ENCODE data around the gene ADAMTS13. TPM values are rescaled to one million over a fixed set of nuclear protein-coding genes. Genes with fewer than 3 reads are reported as not detected.

The ADAMTS13 gene
- polyA plus RNA-seq, 1 donor from 2014 or later = 13.5 TPM

DNA sequence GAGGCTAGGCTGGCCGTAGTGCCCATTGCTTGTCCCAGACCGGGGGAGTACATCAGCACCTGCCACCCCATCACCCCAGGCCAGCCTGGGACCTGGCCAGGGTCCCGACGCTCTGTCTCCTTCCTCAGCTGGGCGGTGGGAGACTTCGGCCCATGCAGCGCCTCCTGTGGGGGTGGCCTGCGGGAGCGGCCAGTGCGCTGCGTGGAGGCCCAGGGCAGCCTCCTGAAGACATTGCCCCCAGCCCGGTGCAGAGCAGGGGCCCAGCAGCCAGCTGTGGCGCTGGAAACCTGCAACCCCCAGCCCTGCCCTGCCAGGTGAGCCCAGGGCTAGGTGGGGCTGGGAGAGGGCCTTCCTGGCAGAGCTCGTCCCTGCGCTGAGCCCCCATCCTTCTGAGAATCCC lies 21.1 kb downstream of the ADAMTS13 start:
- Histone ChIP-seq H3K9ac (ENCODE audit: low read length) (no peak overlapping the region), H3K4me2 (ENCODE audit: low read length) (no peak overlapping the region), H3K36me3 (ENCODE audit: insufficient read depth, low read length) (no peaks in the 10 kb centered on the region), H3K27ac (ENCODE audit: low read length) (no peak overlapping the region), H3K27me3 (ENCODE audit: insufficient read depth, low read depth, low read length) (no peaks in the 10 kb centered on the region), H2AFZ (ENCODE audit: low read depth, low read length) (no peak overlapping the region), H4K20me1 (ENCODE audit: insufficient read depth) (no peaks in the 10 kb centered on the region), H3F3A (ENCODE audit: insufficient read depth, low read length, poor library complexity, severe bottlenecking) (no peaks in the 10 kb centered on the region), H3K9me3 (ENCODE audit: low read length) (no peaks in the 10 kb centered on the region), H3K4me3 (ENCODE audit: low read length) (no peak overlapping the region), H3K79me2 (replicated peaks; ENCODE audit: insufficient read depth, low read length) (no peaks in the 10 kb centered on the region), H3K9me2 (ENCODE audit: insufficient read depth, low read length) (no peaks in the 10 kb centered on the region)
- TF ChIP-seq TAF1 (IDR thresholded peaks at IDR 0.05; ENCODE audit: low read depth) (no peak), SMC3 (conservative IDR thresholded peaks at IDR 0.05; ENCODE audit: poor library complexity) (no peak), RAD21 (conservative IDR thresholded peaks at IDR 0.05) (no peak), EP300 (conservative IDR thresholded peaks at IDR 0.05; ENCODE audit: poor library complexity, severe bottlenecking) (no peak), POLR2AphosphoS5 (IDR thresholded peaks at IDR 0.05) (no peak), MXI1 (conservative IDR thresholded peaks at IDR 0.05; ENCODE audit: poor library complexity, severe bottlenecking) (no peak), EZH2 (IDR thresholded peaks at IDR 0.05; ENCODE audit: borderline replicate concordance, insufficient read depth, low read length, poor library complexity, severe bottlenecking) (no peak)
- TF ChIP-seq, protein P1, sequence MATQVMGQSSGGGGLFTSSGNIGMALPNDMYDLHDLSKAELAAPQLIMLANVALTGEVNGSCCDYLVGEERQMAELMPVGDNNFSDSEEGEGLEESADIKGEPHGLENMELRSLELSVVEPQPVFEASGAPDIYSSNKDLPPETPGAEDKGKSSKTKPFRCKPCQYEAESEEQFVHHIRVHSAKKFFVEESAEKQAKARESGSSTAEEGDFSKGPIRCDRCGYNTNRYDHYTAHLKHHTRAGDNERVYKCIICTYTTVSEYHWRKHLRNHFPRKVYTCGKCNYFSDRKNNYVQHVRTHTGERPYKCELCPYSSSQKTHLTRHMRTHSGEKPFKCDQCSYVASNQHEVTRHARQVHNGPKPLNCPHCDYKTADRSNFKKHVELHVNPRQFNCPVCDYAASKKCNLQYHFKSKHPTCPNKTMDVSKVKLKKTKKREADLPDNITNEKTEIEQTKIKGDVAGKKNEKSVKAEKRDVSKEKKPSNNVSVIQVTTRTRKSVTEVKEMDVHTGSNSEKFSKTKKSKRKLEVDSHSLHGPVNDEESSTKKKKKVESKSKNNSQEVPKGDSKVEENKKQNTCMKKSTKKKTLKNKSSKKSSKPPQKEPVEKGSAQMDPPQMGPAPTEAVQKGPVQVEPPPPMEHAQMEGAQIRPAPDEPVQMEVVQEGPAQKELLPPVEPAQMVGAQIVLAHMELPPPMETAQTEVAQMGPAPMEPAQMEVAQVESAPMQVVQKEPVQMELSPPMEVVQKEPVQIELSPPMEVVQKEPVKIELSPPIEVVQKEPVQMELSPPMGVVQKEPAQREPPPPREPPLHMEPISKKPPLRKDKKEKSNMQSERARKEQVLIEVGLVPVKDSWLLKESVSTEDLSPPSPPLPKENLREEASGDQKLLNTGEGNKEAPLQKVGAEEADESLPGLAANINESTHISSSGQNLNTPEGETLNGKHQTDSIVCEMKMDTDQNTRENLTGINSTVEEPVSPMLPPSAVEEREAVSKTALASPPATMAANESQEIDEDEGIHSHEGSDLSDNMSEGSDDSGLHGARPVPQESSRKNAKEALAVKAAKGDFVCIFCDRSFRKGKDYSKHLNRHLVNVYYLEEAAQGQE (IDR thresholded peaks at IDR 0.05; ENCODE audit: borderline replicate concordance) = no peak
- TF ChIP-seq, protein P2, sequence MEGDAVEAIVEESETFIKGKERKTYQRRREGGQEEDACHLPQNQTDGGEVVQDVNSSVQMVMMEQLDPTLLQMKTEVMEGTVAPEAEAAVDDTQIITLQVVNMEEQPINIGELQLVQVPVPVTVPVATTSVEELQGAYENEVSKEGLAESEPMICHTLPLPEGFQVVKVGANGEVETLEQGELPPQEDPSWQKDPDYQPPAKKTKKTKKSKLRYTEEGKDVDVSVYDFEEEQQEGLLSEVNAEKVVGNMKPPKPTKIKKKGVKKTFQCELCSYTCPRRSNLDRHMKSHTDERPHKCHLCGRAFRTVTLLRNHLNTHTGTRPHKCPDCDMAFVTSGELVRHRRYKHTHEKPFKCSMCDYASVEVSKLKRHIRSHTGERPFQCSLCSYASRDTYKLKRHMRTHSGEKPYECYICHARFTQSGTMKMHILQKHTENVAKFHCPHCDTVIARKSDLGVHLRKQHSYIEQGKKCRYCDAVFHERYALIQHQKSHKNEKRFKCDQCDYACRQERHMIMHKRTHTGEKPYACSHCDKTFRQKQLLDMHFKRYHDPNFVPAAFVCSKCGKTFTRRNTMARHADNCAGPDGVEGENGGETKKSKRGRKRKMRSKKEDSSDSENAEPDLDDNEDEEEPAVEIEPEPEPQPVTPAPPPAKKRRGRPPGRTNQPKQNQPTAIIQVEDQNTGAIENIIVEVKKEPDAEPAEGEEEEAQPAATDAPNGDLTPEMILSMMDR (IDR thresholded peaks at IDR 0.05; ENCODE audit: poor library complexity, severe bottlenecking) = no peak

DNA sequence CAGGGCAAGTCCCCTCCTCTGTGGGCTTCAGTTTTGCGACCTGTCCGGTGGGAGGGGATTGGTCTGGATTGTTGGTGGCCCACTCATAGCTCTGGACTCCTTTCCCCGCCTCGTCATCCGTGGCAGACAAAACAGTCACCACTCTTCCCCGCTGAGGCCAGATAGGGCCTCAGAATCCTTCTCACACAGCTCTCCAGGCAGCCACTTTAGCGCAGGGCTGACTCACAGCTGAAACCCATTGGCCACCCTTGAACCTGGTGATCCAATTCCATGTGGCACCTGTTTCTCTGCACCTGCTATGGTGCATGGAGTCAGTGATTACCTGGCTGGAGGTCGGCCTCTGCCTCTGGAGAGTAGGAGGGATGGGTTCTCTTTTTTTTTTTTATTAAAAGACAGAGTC lies 21.8 kb downstream of the ADAMTS13 start:
- TF ChIP-seq EP300 (conservative IDR thresholded peaks at IDR 0.05; ENCODE audit: poor library complexity, severe bottlenecking) = no peak
- TF ChIP-seq, protein P1 (IDR thresholded peaks at IDR 0.05; ENCODE audit: borderline replicate concordance) = no peak
- TF ChIP-seq POLR2AphosphoS5 (IDR thresholded peaks at IDR 0.05) = no peak
- no peak for TF ChIP-seq EZH2 (IDR thresholded peaks at IDR 0.05; ENCODE audit: borderline replicate concordance, insufficient read depth, low read length, poor library complexity, severe bottlenecking)
- TF ChIP-seq RAD21 (conservative IDR thresholded peaks at IDR 0.05) = no peak
- TF ChIP-seq MXI1 (conservative IDR thresholded peaks at IDR 0.05; ENCODE audit: poor library complexity, severe bottlenecking) = no peak
- TF ChIP-seq SMC3 (conservative IDR thresholded peaks at IDR 0.05; ENCODE audit: poor library complexity) = no peak
- TF ChIP-seq, protein P2 (IDR thresholded peaks at IDR 0.05; ENCODE audit: poor library complexity, severe bottlenecking) = no peak
- no peak for TF ChIP-seq TAF1 (IDR thresholded peaks at IDR 0.05; ENCODE audit: low read depth)
- Histone ChIP-seq H3K79me2 (replicated peaks; ENCODE audit: insufficient read depth, low read length) (no peaks in the 10 kb centered on the region), H3K9me3 (ENCODE audit: low read length) (no peaks in the 10 kb centered on the region)

More for the DNA sequence above, 21.8 kb downstream of the ADAMTS13 start:
- Histone ChIP-seq H3K36me3 (ENCODE audit: insufficient read depth, low read length) (no peaks in the 10 kb centered on the region), H3F3A (ENCODE audit: insufficient read depth, low read length, poor library complexity, severe bottlenecking) (no peaks in the 10 kb centered on the region), H3K9me2 (ENCODE audit: insufficient read depth, low read length) (no peaks in the 10 kb centered on the region), H3K4me3 (ENCODE audit: low read length) (no peak overlapping the region), H3K4me2 (ENCODE audit: low read length) (no peak overlapping the region), H3K9ac (ENCODE audit: low read length) (no peak overlapping the region), H4K20me1 (ENCODE audit: insufficient read depth) (no peaks in the 10 kb centered on the region), H2AFZ (ENCODE audit: low read depth, low read length) (no peak overlapping the region), H3K27ac (ENCODE audit: low read length) (no peak overlapping the region), H3K27me3 (ENCODE audit: insufficient read depth, low read depth, low read length) (no peaks in the 10 kb centered on the region)
